Esophagus squamous epithelium (tissue), 5 donors: ENCODE measurements around the gene CDKL5. TPM values are rescaled to one million over a fixed set of nuclear protein-coding genes. Genes with fewer than 3 reads are reported as not detected.

Experiments used
- DNase-seq: peaks from one replicate; lab custom pipeline; 2025; lab: John Stamatoyannopoulos, UW
- H3K27ac ChIP-seq, 4 donors: fragments of 200-600 bp; sonication (generic); one replicate each; pipeline ENCODE4 v1.5.1; 2016 to 2019; ENCODE audit warnings: mild to moderate bottlenecking in 1 of 4
- H3K27me3 ChIP-seq, 4 donors: fragments of 200-600 bp; sonication (generic); 1 replicate in 3 of 4; 2 replicates in 1 of 4; pipeline versions ENCODE4 v1.5.1 to v1.6.0; 2017 to 2021; ENCODE audit warnings: antibody characterized with exemption in 1 of 4
- H3K36me3 ChIP-seq, 3 donors: fragments of 200-600 bp; sonication (generic); one replicate each; pipeline ENCODE4 v1.5.1; 2016 to 2019
- H3K4me1 ChIP-seq, 3 donors: fragments of 200-600 bp; sonication (generic); one replicate each; pipeline ENCODE4 v1.5.1; 2017 to 2019
- H3K4me3 ChIP-seq, 4 donors: fragments of 200-600 bp; sonication (generic); 1 replicate in 3 of 4; 2 replicates in 1 of 4; pipeline ENCODE4 v1.5.1; 2016 to 2019; ENCODE audit warnings: mild to moderate bottlenecking in 2 of 4, moderate library complexity in 1 of 4
- H3K9me3 ChIP-seq, 3 donors: fragments of 200-600 bp; sonication (generic); one replicate each; pipeline ENCODE4 v1.5.1; 2016 to 2019
- POLR2A ChIP-seq, 4 donors: fragments of 450-650 bp; IDR thresholded peaks; one replicate each; pipeline ENCODE4 v1.6.1; 2017; ENCODE audit warnings: antibody characterized with exemption in 4 of 4, mild to moderate bottlenecking in 4 of 4, moderate library complexity in 3 of 4
- WGBS, 2 donors: methylation state at CpG; one replicate each; pipeline ENCODE4 v1.1.5; 2018; 5-methylcytosine and 5-hydroxymethylcytosine counted together
- intact Hi-C: fragments of 100-400 bp; cut with DNase I; formaldehyde crosslinking; loops from one replicate; pipeline ENCODE4 v1.15.0; 2022
- total RNA-seq, 4 donors: library from RNA; depleted of rRNA; stranded (reverse); fragments of >200 nt; gene quantifications; one replicate each; pipeline ENCODE4 v1.1.0, GENCODE V29; 2016
- TF ChIP-seq, protein P1 (sequence below), 6 experiments: fragments of 450-650 bp in 4 of 6; fragments of 200-600 bp in 2 of 6; sonication (generic) in 2 of 6; IDR thresholded peaks; one replicate each; pipeline ENCODE4 v1.5.1; 2016 to 2019; ENCODE audit warnings: antibody characterized with exemption in 6 of 6, mild to moderate bottlenecking in 4 of 6, moderate library complexity in 4 of 6
- donor health status: DM: yes; HTN: yes; CAD: no.

CDKL5 gene
- total RNA-seq, 4 donors from 2014 or later: 4.9 to 11.7 (median 7.8) TPM

DNA sequence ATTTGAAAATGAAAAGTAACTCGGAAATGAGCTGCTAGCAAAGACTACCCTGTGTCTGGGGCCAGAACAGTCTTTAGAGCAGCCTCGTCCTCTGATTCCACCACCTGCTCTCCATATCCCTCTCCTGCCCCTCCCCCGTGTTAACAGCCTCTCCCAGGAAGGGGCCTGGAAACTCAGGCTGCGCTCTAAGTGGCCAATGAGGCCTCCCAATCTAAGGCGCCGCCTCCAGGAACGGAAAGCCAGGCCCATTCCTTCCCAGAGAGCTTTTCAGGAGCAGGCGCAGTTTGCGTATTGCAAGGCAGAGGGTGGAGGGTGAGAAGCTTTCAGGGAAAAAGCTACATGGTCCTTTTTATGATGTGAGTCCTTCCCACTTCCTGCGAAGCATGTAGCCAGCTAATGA lies 215.3 kb downstream of the CDKL5 start:
- Histone ChIP-seq H3K9me3 (no peaks in the 10 kb centered on the region), H3K36me3 (no peaks in the 10 kb centered on the region), H3K4me1 (no peaks in the 10 kb centered on the region), H3K27ac (no peak overlapping the region), H3K4me3 (no peak overlapping the region), H3K27me3 (no peaks in the 10 kb centered on the region)
- intact Hi-C loops: no loop called here
- DNase-seq: no peak
- TF ChIP-seq, protein P1, sequence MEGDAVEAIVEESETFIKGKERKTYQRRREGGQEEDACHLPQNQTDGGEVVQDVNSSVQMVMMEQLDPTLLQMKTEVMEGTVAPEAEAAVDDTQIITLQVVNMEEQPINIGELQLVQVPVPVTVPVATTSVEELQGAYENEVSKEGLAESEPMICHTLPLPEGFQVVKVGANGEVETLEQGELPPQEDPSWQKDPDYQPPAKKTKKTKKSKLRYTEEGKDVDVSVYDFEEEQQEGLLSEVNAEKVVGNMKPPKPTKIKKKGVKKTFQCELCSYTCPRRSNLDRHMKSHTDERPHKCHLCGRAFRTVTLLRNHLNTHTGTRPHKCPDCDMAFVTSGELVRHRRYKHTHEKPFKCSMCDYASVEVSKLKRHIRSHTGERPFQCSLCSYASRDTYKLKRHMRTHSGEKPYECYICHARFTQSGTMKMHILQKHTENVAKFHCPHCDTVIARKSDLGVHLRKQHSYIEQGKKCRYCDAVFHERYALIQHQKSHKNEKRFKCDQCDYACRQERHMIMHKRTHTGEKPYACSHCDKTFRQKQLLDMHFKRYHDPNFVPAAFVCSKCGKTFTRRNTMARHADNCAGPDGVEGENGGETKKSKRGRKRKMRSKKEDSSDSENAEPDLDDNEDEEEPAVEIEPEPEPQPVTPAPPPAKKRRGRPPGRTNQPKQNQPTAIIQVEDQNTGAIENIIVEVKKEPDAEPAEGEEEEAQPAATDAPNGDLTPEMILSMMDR (IDR thresholded peaks at IDR 0.05): no peak
- TF ChIP-seq POLR2A (IDR thresholded peaks at IDR 0.05): no peak
- 42 to 60% methylated on average over 1 to 2 of the region's 10 CpGs for WGBS, 2 donors

DNA sequence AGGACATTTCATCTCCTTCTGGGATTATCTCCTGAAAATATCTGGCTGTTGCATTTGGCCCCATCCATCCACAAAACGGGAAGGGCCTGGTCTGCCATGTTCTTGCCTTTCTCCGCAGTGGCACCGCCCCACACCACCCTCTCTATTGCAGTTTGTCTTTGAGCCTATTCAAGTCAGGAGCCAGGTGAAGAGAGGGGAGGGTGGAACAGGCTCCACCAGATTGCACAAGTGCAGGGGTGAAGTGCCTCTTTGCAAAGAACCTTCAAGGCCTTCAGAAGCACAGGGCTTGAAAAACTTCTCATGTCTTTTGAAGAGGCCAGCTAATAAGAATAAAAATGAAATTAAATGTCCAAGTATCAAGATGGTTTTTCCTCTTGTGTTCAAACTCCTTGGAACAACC lies 217.8 kb downstream of the CDKL5 start:
- DNase-seq: no peak
- intact Hi-C loops: no loop called here

DNA sequence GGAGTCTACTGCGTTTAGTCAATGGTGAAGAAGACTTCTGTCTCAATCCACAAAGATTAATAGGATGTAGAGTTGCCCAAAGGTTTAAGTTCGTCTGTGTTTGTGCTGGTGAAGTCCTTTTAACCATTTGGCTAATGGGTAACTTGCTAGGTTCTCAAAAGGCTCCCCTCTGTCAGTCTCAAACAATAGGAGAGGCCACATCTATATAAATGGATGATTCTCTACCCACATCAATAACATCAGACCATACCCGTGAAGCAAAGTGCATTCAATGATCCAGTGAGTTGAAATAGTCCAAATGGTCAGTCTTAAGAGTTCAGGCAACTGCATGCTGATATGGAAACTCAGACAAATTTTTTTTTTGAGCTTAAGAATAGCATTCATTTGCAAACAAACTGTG lies 218.4 kb downstream of the CDKL5 start:
- H3K9me3 ChIP-seq: no peaks in the 10 kb centered on the region
- H3K36me3 ChIP-seq: no peaks in the 10 kb centered on the region
- intact Hi-C loops: no loop called here
- TF ChIP-seq, protein P1 (IDR thresholded peaks at IDR 0.05): no peak
- TF ChIP-seq POLR2A (IDR thresholded peaks at IDR 0.05): no peak
- DNase-seq: no peak
- no peak overlapping the region for H3K4me3 ChIP-seq
- no peaks in the 10 kb centered on the region for H3K4me1 ChIP-seq
- 58 to 63% methylated on average over 3 of the region's 3 CpGs for WGBS, 2 donors
- no peak overlapping the region for H3K27ac ChIP-seq
- no peaks in the 10 kb centered on the region for H3K27me3 ChIP-seq

More for the DNA sequence above, 217.8 kb downstream of the CDKL5 start:
- H3K36me3 ChIP-seq: no peaks in the 10 kb centered on the region
- no peaks in the 10 kb centered on the region for H3K27me3 ChIP-seq
- H3K4me3 ChIP-seq: no peak overlapping the region
- H3K4me1 ChIP-seq: no peaks in the 10 kb centered on the region
- TF ChIP-seq, protein P1 (IDR thresholded peaks at IDR 0.05): no peak
- no peak for TF ChIP-seq POLR2A (IDR thresholded peaks at IDR 0.05)
- WGBS, 2 donors: 60% methylated on average over 1 of the region's 3 CpGs; no CpG with 5 or more reads in 1 of the 2 donors
- H3K27ac ChIP-seq: no peak overlapping the region
- H3K9me3 ChIP-seq: no peaks in the 10 kb centered on the region

DNA sequence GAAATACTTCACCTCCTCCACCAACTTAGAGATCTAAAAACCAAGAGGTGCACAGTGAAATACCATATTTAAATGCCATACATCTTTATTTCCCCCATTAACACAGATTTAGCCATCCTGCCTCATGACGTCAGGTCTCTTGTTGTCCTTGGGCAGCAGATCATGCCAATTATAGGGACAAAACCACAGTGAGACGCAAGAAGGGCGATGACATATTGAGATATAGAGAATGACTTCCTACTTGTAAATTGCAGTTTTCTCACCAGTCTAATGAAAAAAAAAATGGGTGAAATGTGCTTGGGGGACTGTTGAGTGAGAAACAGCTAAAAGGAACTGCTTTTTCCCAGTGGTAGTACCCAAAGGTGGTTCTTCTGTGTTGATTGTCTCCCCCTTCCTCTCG lies 222.2 kb downstream of the CDKL5 start:
- Histone ChIP-seq H3K4me1 (no peaks in the 10 kb centered on the region), H3K27ac (no peak overlapping the region), H3K36me3 (no peaks in the 10 kb centered on the region), H3K27me3 (no peaks in the 10 kb centered on the region), H3K9me3 (no peaks in the 10 kb centered on the region), H3K4me3 (no peak overlapping the region)
- WGBS, 2 donors: 71 to 77% methylated on average over 4 of the region's 4 CpGs
- DNase-seq: no peak
- no peak for TF ChIP-seq POLR2A (IDR thresholded peaks at IDR 0.05)
- TF ChIP-seq, protein P1 (IDR thresholded peaks at IDR 0.05): no peak
- intact Hi-C loops: no loop called here

DNA sequence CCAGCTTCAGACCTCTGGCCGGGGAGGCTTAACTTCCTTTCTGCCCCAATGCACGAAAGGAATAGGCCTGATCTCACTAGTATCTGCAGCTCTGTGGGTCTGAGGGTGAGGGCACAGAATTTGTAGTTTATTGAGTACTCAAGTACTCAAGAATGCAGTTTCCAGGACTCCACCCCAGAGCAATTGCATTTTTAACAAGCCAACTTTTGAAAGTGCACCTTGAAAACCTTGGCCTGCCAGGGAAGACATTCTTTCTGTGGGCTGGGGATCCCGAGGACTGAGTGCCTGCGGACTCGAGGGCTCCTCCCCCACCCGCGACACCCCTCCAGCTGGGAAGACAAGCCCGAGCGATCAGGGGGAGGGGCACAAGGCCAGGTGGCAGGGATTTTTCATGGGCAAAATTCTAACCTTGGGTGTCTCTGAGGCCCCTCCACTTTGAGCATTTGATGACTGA lies 224.1 kb downstream of the CDKL5 start:
- Histone ChIP-seq H3K4me3 (no peak overlapping the region), H3K27me3 (no peaks in the 10 kb centered on the region), H3K4me1 (no peaks in the 10 kb centered on the region), H3K36me3 (no peaks in the 10 kb centered on the region), H3K27ac (no peak overlapping the region), H3K9me3 (no peaks in the 10 kb centered on the region)
- WGBS, 2 donors: 0 to 32% methylated on average over 5 to 9 of the region's 9 CpGs
- no peak for DNase-seq
- intact Hi-C loops: no loop called here
- TF ChIP-seq, protein P1 (IDR thresholded peaks at IDR 0.05): no peak
- no peak for TF ChIP-seq POLR2A (IDR thresholded peaks at IDR 0.05)
